Nephron (organoid): ENCODE results near the gene OBSCN.

Source experiments
- H3K27ac Mint-ChIP-seq, 3 experiments: 2 replicates each; pipeline ENCODE4 v1.8.0; 2020; ENCODE audit warnings: mixed read lengths in 3 of 3, mild to moderate bottlenecking in 2 of 3, moderate library complexity in 1 of 3
- H3K27me3 Mint-ChIP-seq: 2 replicates; pipeline ENCODE4 v1.8.0; 2021; ENCODE audit warnings: low read depth, mild to moderate bottlenecking, moderate library complexity, mixed read lengths
- H3K36me3 Mint-ChIP-seq: 2 replicates; pipeline ENCODE4 v1.8.0; 2020; ENCODE audit warnings: low read depth, mixed read lengths
- H3K4me1 Mint-ChIP-seq: 2 replicates; pipeline ENCODE4 v1.8.0; 2020; ENCODE audit warnings: mixed read lengths
- H3K4me3 Mint-ChIP-seq, 3 experiments: 2 replicates each; pipeline ENCODE4 v1.8.0; 2020; ENCODE audit warnings: mild to moderate bottlenecking in 3 of 3, mixed read lengths in 3 of 3, moderate library complexity in 2 of 3
- H3K9me3 Mint-ChIP-seq: 2 replicates; pipeline ENCODE4 v1.8.0; 2020; ENCODE audit warnings: mixed read lengths
- CTCF ChIP-seq, 3 experiments: fragments of 200-600 bp; sonication (generic); IDR thresholded peaks; one replicate each; pipeline ENCODE4 v1.5.0; 2021; ENCODE audit warnings: antibody characterized with exemption in 3 of 3; ENCODE audit not compliant: unreplicated experiment in 3 of 3

OBSCN gene

GRCh38 chr1:228258486-228258885, 50.6 kb downstream of the OBSCN start:
- peaks cover 91% of the 10 kb centered on the region for H3K36me3 Mint-ChIP-seq
- H3K27ac Mint-ChIP-seq: no peak overlapping the region
- no peak for TF ChIP-seq CTCF (IDR thresholded peaks at IDR 0.05; ENCODE audit: unreplicated experiment in 3 of 3)
- peaks cover 29% of the 10 kb centered on the region for H3K9me3 Mint-ChIP-seq
- H3K4me1 Mint-ChIP-seq: no peaks in the 10 kb centered on the region
- H3K4me3 Mint-ChIP-seq: no peak overlapping the region
- H3K27me3 Mint-ChIP-seq: no peaks in the 10 kb centered on the region

GRCh38 chr1:228259368-228259894, 51.6 kb downstream of the OBSCN start:
- H3K4me1 Mint-ChIP-seq: no peaks in the 10 kb centered on the region
- peaks cover 26% of the 10 kb centered on the region for H3K9me3 Mint-ChIP-seq
- peaks cover 81% of the 10 kb centered on the region for H3K36me3 Mint-ChIP-seq

GRCh38 chr1:228259951-228260350, 52.1 kb downstream of the OBSCN start:
- Mint-ChIP-seq H3K36me3 (peaks cover 81% of the 10 kb centered on the region), H3K4me1 (no peaks in the 10 kb centered on the region), H3K27me3 (no peaks in the 10 kb centered on the region), H3K27ac (no peak overlapping the region), H3K4me3 (no peak overlapping the region), H3K9me3 (peaks cover 23% of the 10 kb centered on the region)
- TF ChIP-seq CTCF (IDR thresholded peaks at IDR 0.05; ENCODE audit: unreplicated experiment in 3 of 3): no peak

More at GRCh38 chr1:228259368-228259894, 51.6 kb downstream of the OBSCN start:
- no peak overlapping the region for H3K4me3 Mint-ChIP-seq
- TF ChIP-seq CTCF (IDR thresholded peaks at IDR 0.05; ENCODE audit: unreplicated experiment in 3 of 3): no peak
- no peaks in the 10 kb centered on the region for H3K27me3 Mint-ChIP-seq
- H3K27ac Mint-ChIP-seq: no peak overlapping the region

GRCh38 chr1:228261706-228262105, 53.9 kb downstream of the OBSCN start:
- Mint-ChIP-seq H3K9me3 (peaks cover 13% of the 10 kb centered on the region), H3K27me3 (no peaks in the 10 kb centered on the region), H3K4me3 (no peak overlapping the region), H3K36me3 (peaks cover 69% of the 10 kb centered on the region), H3K27ac (no peak overlapping the region), H3K4me1 (no peaks in the 10 kb centered on the region)
- TF ChIP-seq CTCF (IDR thresholded peaks at IDR 0.05; ENCODE audit: unreplicated experiment in 3 of 3): no peak

- TF ChIP-seq CTCF (IDR thresholded peaks at IDR 0.05; ENCODE audit: unreplicated experiment in 3 of 3): no peak
- no peak overlapping the region for H3K4me3 Mint-ChIP-seq
- no peaks in the 10 kb centered on the region for H3K4me1 Mint-ChIP-seq
- H3K27ac Mint-ChIP-seq: no peak overlapping the region
- no peaks in the 10 kb centered on the region for H3K27me3 Mint-ChIP-seq
- peaks cover 68% of the 10 kb centered on the region for H3K36me3 Mint-ChIP-seq
- H3K9me3 Mint-ChIP-seq: peaks cover 13% of the 10 kb centered on the region
Observed at GRCh38 chr1:228262475-228262874, 54.6 kb downstream of the OBSCN start.

- Mint-ChIP-seq H3K27me3 (no peaks in the 10 kb centered on the region), H3K4me3 (no peak overlapping the region), H3K4me1 (no peaks in the 10 kb centered on the region), H3K36me3 (peaks cover 65% of the 10 kb centered on the region), H3K9me3 (peaks cover 7% of the 10 kb centered on the region), H3K27ac (no peak overlapping the region)
- TF ChIP-seq CTCF (IDR thresholded peaks at IDR 0.05; ENCODE audit: unreplicated experiment in 3 of 3): no peak
Observed at GRCh38 chr1:228263636-228264035, 55.8 kb downstream of the OBSCN start.
